NOMO-1 (cell line): ENCODE results near the gene METTL8.

Source experiments
- DNase-seq, 2 experiments: peaks; one replicate each; lab custom pipeline; 2025; ENCODE audit not compliant: unreplicated experiment in 2 of 2; lab: John Stamatoyannopoulos, UW

Gene METTL8

DNA sequence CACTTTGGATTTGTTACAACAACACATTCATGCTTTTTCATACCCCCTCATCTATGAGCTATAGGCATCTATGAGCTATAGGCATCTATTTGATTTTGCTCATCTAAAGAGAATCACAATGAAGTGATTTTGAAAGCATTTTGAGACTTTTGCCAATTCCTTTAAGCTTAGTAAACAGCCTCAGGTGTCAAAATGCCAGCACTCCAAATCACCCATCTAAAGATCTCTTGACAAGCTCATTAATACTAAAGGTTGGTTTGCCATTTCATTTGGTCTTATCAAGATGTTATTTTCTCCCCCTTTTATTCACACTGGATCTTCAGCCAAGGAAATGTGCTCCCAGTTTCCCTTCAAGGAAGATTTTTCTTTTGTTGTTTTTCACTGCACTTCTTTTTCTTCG is 162.4 kb downstream of the METTL8 start:
- no peak for DNase-seq

DNA sequence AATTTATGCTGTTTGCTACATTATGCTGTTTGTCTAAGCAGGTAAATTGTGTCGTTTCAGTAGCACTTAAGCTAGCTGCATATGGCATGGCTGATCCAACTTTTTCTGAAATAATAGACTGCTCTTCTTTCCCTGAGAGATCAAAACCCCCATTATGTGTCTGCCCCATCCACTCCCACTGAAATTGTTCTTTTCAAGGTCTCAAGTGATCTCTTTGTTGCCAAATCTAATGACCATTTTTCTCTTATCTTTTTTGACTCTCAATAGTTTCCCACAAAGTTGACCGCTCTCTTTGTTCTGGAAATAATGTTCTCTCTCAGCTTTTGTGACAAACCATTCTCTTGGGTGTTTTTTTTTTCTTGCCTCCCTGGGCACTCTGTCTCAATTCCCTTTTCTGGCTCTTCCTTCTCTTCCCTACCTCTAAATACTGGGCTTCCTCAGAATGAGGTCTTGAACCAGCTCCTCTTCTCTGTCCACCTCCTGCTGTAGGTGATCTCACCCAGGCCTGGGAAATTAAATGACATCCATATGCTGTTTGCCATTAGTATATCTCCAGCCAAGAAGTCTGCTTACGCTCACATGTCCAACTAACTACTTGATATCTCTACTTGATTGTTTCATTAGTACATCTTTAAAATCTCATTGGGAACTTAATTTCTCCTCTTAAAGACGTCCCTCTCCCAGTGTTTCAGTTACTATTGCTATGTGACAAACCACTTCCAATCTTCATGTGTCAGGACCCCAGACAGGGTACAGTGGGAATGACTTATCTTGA is 165.7 kb downstream of the METTL8 start:
- DNase-seq: no peak
